DMS53 treated with DMSO at 0.1 percent for 48 hours (cell line): Measurements from ENCODE around the gene DNAAF3.
"Not testable (repeated sequence)": the region's sequence is repeated elsewhere in the genome, so short reads cannot be mapped to it uniquely, and the experiment has no call there.

Source experiments
- DNase-seq: peaks from one replicate; lab custom pipeline; 2025; ENCODE audit not compliant: unreplicated experiment; lab: John Stamatoyannopoulos, UW

The DNAAF3 gene

GRCh38 chr19:55155784-55156183, 10.6 kb downstream of the DNAAF3 start:
- not testable (repeated sequence) for DNase-seq

- no peak for DNase-seq
Measured at GRCh38 chr19:55153652-55154264, 12.7 kb downstream of the DNAAF3 start.

GRCh38 chr19:55152017-55152416, 14.4 kb downstream of the DNAAF3 start:
- DNase-seq: no peak

- DNase-seq: no peak
Measured at GRCh38 chr19:55149078-55150003, 17.1 kb downstream of the DNAAF3 start, which contains the start of gene TNNT1. TNNT1 (minus strand) TSS chr19:55149206; CDS start chr19:55147157, 2,049 bp downstream.

- no peak for DNase-seq
Measured at GRCh38 chr19:55147545-55148251, 18.7 kb downstream of the DNAAF3 start.

- no peak for DNase-seq
Measured at GRCh38 chr19:55146705-55147273, 19.6 kb downstream of the DNAAF3 start.

- peak; percentile 28 for DNase-seq
Measured at GRCh38 chr19:55146078-55146704, 20.2 kb downstream of the DNAAF3 start.

- no peak for DNase-seq
Measured at GRCh38 chr19:55145232-55145631, 21.2 kb downstream of the DNAAF3 start.

GRCh38 chr19:55141696-55142095, 24.7 kb downstream of the DNAAF3 start:
- no peak for DNase-seq

GRCh38 chr19:55137915-55138314, 28.5 kb downstream of the DNAAF3 start:
- no peak for DNase-seq

- DNase-seq: no peak
Measured at GRCh38 chr19:55136399-55137102, 29.9 kb downstream of the DNAAF3 start.

GRCh38 chr19:55134736-55135135, 31.7 kb downstream of the DNAAF3 start:
- DNase-seq: no peak

GRCh38 chr19:55133639-55134444, 32.6 kb downstream of the DNAAF3 start:
- DNase-seq: no peak

GRCh38 chr19:55132453-55133129, 33.8 kb downstream of the DNAAF3 start:
- DNase-seq: peak; percentile 24

- DNase-seq: no peak
Measured at GRCh38 chr19:55131421-55131820, 35.0 kb downstream of the DNAAF3 start.

- DNase-seq: no peak
Measured at GRCh38 chr19:55119053-55119452, 47.4 kb downstream of the DNAAF3 start.

GRCh38 chr19:55118401-55118991, 47.9 kb downstream of the DNAAF3 start:
- no peak for DNase-seq

- DNase-seq: peak; percentile 97
Measured at GRCh38 chr19:55117663-55118391, 48.6 kb downstream of the DNAAF3 start.
